Measurements from ENCODE around the gene POR.

Gene POR

GRCh38 chr7:75971961-75972763 lies 57.2 kb downstream of the POR start:
- peak; percentile 39 for DNase-seq (ENCODE audit: extremely low spot score)
- ChIA-PET POLR2A (interaction anchor here (1.9 kb wide), 1 partner anchor 75 kb away, joined by 6 read pairs; the partner anchor contains the start of genes MDH2 and STYXL1), CTCF (no interaction called here)
- TF ChIP-seq CTBP1 (IDR thresholded peaks at IDR 0.05; ENCODE audit: borderline replicate concordance) (no peak), FOXA1 (IDR thresholded peaks at IDR 0.05) (no peak), LEF1 (IDR thresholded peaks at IDR 0.05; ENCODE audit: borderline replicate concordance) (no peak), ELF4 (IDR thresholded peaks at IDR 0.05) (no peak), NFRKB (IDR thresholded peaks at IDR 0.05) (no peak), SP1 (IDR thresholded peaks at IDR 0.05) (no peak), PKNOX1 (IDR thresholded peaks at IDR 0.05) (no peak), BHLHE40 (IDR thresholded peaks at IDR 0.05; ENCODE audit: borderline replicate concordance) (no peak), TARDBP (IDR thresholded peaks at IDR 0.05) (no peak), FOXM1 (IDR thresholded peaks at IDR 0.05; ENCODE audit: borderline replicate concordance) (no peak), FOXK2 (IDR thresholded peaks at IDR 0.05) (no peak), HDGF (IDR thresholded peaks at IDR 0.05; ENCODE audit: borderline replicate concordance) (no peak)

- DNase-seq (ENCODE audit: extremely low spot score) = no peak
- ChIA-PET CTCF (no interaction called here), POLR2A (no interaction called here)
- TF ChIP-seq FOXM1 (IDR thresholded peaks at IDR 0.05; ENCODE audit: borderline replicate concordance) = no peak
- TF ChIP-seq SP1 (IDR thresholded peaks at IDR 0.05) = no peak
- TF ChIP-seq ELF4 (IDR thresholded peaks at IDR 0.05) = no peak
- TF ChIP-seq TARDBP (IDR thresholded peaks at IDR 0.05) = no peak
- TF ChIP-seq BHLHE40 (IDR thresholded peaks at IDR 0.05; ENCODE audit: borderline replicate concordance) = no peak
- no peak for TF ChIP-seq PKNOX1 (IDR thresholded peaks at IDR 0.05)
- no peak for TF ChIP-seq L3MBTL2 (conservative IDR thresholded peaks at IDR 0.05)
- TF ChIP-seq CTBP1 (IDR thresholded peaks at IDR 0.05; ENCODE audit: borderline replicate concordance) = no peak
- no peak for TF ChIP-seq FOXK2 (IDR thresholded peaks at IDR 0.05)
Observed at GRCh38 chr7:75977743-75978142, 62.8 kb downstream of the POR start.

GRCh38 chr7:75979759-75980429 lies 64.9 kb downstream of the POR start:
- ChIA-PET CTCF (no interaction called here), POLR2A (no interaction called here)
- TF ChIP-seq L3MBTL2 (conservative IDR thresholded peaks at IDR 0.05) = no peak
- TF ChIP-seq LEF1 (IDR thresholded peaks at IDR 0.05; ENCODE audit: borderline replicate concordance) = no peak
- TF ChIP-seq ARNT (IDR thresholded peaks at IDR 0.05) = no peak
- no peak for TF ChIP-seq FOXK2 (IDR thresholded peaks at IDR 0.05)
- TF ChIP-seq SP1 (IDR thresholded peaks at IDR 0.05) = no peak
- TF ChIP-seq TARDBP (IDR thresholded peaks at IDR 0.05) = no peak
- TF ChIP-seq FOXM1 (IDR thresholded peaks at IDR 0.05; ENCODE audit: borderline replicate concordance) = no peak
- TF ChIP-seq ELF4 (IDR thresholded peaks at IDR 0.05) = no peak
- no peak for TF ChIP-seq HDGF (IDR thresholded peaks at IDR 0.05; ENCODE audit: borderline replicate concordance)
- DNase-seq (ENCODE audit: extremely low spot score) = no peak

- TF ChIP-seq BHLHE40 (IDR thresholded peaks at IDR 0.05; ENCODE audit: borderline replicate concordance) (no peak), TARDBP (IDR thresholded peaks at IDR 0.05) (no peak), FOXM1 (IDR thresholded peaks at IDR 0.05; ENCODE audit: borderline replicate concordance) (no peak), SUZ12 (IDR thresholded peaks at IDR 0.05) (no peak), NFRKB (IDR thresholded peaks at IDR 0.05) (no peak), HDGF (IDR thresholded peaks at IDR 0.05; ENCODE audit: borderline replicate concordance) (no peak), PKNOX1 (IDR thresholded peaks at IDR 0.05) (no peak), FOXK2 (IDR thresholded peaks at IDR 0.05) (no peak)
- ChIA-PET POLR2A (no interaction called here), CTCF (no interaction called here)
- no peak for DNase-seq (ENCODE audit: extremely low spot score)
Observed at GRCh38 chr7:75980430-75981202, 65.7 kb downstream of the POR start.

GRCh38 chr7:75981203-75981452 lies 66.2 kb downstream of the POR start:
- TF ChIP-seq LEF1 (IDR thresholded peaks at IDR 0.05; ENCODE audit: borderline replicate concordance) (no peak), ARNT (IDR thresholded peaks at IDR 0.05) (no peak), NFRKB (IDR thresholded peaks at IDR 0.05) (no peak), SP1 (IDR thresholded peaks at IDR 0.05) (no peak), TARDBP (IDR thresholded peaks at IDR 0.05) (no peak), FOXM1 (IDR thresholded peaks at IDR 0.05; ENCODE audit: borderline replicate concordance) (no peak), L3MBTL2 (conservative IDR thresholded peaks at IDR 0.05) (no peak), ZNF384 (IDR thresholded peaks at IDR 0.05) (no peak), PKNOX1 (IDR thresholded peaks at IDR 0.05) (no peak), BHLHE40 (IDR thresholded peaks at IDR 0.05; ENCODE audit: borderline replicate concordance) (no peak), HDGF (IDR thresholded peaks at IDR 0.05; ENCODE audit: borderline replicate concordance) (no peak), FOXK2 (IDR thresholded peaks at IDR 0.05) (no peak), FOXA1 (IDR thresholded peaks at IDR 0.05) (no peak), ELF4 (IDR thresholded peaks at IDR 0.05) (no peak), CTBP1 (IDR thresholded peaks at IDR 0.05; ENCODE audit: borderline replicate concordance) (no peak), SUZ12 (IDR thresholded peaks at IDR 0.05) (no peak)
- ChIA-PET POLR2A (no interaction called here), CTCF (no interaction called here)
- no peak for DNase-seq (ENCODE audit: extremely low spot score)
